ENCODE measurements around the gene CD8B2.
"Not testable (repeated sequence)": the region's sequence is repeated elsewhere in the genome, so short reads cannot be mapped to it uniquely, and the experiment has no call there.

The CD8B2 gene

DNA sequence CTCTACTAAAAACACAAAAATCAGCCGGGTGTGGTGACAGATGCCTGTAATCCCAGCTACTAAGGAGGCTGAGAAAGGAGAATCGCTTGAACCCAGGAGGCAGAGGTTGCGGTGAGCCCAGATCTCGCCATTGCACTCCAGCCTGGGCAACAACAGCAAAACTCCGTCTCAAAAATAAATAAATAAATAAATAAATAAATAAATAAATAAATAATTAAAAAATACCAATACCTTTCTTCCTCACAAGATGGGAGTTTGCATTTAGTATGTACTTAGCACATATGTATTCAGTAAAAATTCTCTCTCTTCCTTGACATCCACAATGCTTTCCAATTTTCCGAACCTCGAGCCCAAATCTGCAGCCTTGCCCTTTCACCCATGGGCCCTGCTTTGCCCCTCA is 13.2 kb downstream of the CD8B2 start:
- not testable (repeated sequence) for H3K4me3 ChIP-seq (ENCODE audit: low read length); H3K27me3 ChIP-seq (ENCODE audit: control insufficient read depth, insufficient read depth, low read length); H3K9me3 ChIP-seq (ENCODE audit: control insufficient read depth, low read depth, low read length); H3K9ac ChIP-seq (ENCODE audit: low read length); H3K36me3 ChIP-seq (ENCODE audit: control insufficient read depth, low read depth, low read length); H3K27ac ChIP-seq (ENCODE audit: low read length); H3K4me1 ChIP-seq (ENCODE audit: control insufficient read depth, low read depth, low read length)

DNA sequence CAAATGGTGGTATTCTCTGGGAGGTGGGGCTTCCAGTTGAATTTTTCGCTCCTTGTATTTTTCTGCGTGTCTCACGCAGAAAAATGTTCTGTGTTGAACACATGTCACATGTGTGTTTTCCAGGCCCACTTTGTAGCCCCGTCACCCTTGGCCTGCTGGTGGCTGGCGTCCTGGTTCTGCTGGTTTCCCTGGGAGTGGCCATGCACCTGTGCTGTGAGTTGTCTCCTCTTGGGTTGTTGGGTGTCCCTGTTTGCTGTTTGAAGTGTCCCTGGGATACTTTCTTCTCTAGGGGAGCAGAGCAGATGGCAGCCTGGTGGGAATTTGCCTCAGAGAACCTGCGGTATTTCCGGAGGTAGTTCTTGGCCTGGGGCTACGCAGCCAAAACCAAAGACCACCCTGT is 15.2 kb downstream of the CD8B2 start:
- H3K36me3 ChIP-seq (ENCODE audit: control insufficient read depth, low read depth, low read length), result not testable (repeated sequence)

DNA sequence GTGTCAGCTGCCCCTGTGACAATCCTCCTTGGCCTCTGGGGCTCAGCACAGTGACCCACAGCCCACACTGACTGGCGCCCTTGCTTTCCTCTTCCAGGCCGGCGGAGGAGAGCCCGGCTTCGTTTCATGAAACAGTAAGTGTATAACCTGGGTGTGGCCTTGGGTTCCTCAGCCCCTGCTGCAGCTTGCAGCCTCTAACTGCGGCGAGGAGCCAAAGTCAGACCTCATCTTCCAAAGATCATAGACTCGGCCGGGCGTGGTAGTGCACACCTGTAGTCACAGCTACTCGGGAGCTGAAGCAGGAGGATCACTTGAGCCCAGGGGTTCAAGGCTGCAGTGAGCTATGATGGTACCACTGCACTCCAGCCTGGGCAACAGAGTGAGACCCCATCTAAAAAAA is 17.0 kb downstream of the CD8B2 start:
- H3K4me1 ChIP-seq (ENCODE audit: control insufficient read depth, low read depth, low read length); H3K9ac ChIP-seq (ENCODE audit: low read length); H3K36me3 ChIP-seq (ENCODE audit: control insufficient read depth, low read depth, low read length); H3K27ac ChIP-seq (ENCODE audit: low read length); H3K9me3 ChIP-seq (ENCODE audit: control insufficient read depth, low read depth, low read length); H3K27me3 ChIP-seq (ENCODE audit: control insufficient read depth, insufficient read depth, low read length); H3K4me3 ChIP-seq (ENCODE audit: low read length): not testable (repeated sequence)

More for the DNA sequence above, 15.2 kb downstream of the CD8B2 start:
- not testable (repeated sequence) for H3K27me3 ChIP-seq (ENCODE audit: control insufficient read depth, insufficient read depth, low read length); H3K9ac ChIP-seq (ENCODE audit: low read length); H3K9me3 ChIP-seq (ENCODE audit: control insufficient read depth, low read depth, low read length); H3K4me3 ChIP-seq (ENCODE audit: low read length); H3K27ac ChIP-seq (ENCODE audit: low read length); H3K4me1 ChIP-seq (ENCODE audit: control insufficient read depth, low read depth, low read length)

DNA sequence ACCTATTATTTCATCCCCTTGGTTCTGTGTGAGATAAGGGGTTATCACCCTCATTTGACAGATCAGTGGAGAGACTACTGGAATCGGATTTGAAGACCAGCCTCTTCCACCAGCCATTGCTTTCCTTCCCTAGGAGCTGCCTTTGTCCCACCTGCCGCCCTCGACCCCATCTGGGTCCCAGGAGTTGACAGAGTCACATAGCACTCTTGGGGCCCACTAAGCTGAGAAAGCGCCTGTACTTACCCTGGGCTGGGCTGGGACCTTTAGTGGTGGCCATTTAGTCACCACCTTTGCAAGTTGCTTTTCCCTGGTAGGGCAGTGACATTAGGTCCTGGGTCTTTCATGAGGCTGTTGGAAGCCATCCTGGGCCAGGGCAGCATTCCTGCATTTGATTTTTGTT is 17.6 kb downstream of the CD8B2 start:
- not testable (repeated sequence) for H3K9me3 ChIP-seq (ENCODE audit: control insufficient read depth, low read depth, low read length); H3K9ac ChIP-seq (ENCODE audit: low read length); H3K27ac ChIP-seq (ENCODE audit: low read length); H3K4me3 ChIP-seq (ENCODE audit: low read length); H3K36me3 ChIP-seq (ENCODE audit: control insufficient read depth, low read depth, low read length); H3K27me3 ChIP-seq (ENCODE audit: control insufficient read depth, insufficient read depth, low read length); H3K4me1 ChIP-seq (ENCODE audit: control insufficient read depth, low read depth, low read length)

DNA sequence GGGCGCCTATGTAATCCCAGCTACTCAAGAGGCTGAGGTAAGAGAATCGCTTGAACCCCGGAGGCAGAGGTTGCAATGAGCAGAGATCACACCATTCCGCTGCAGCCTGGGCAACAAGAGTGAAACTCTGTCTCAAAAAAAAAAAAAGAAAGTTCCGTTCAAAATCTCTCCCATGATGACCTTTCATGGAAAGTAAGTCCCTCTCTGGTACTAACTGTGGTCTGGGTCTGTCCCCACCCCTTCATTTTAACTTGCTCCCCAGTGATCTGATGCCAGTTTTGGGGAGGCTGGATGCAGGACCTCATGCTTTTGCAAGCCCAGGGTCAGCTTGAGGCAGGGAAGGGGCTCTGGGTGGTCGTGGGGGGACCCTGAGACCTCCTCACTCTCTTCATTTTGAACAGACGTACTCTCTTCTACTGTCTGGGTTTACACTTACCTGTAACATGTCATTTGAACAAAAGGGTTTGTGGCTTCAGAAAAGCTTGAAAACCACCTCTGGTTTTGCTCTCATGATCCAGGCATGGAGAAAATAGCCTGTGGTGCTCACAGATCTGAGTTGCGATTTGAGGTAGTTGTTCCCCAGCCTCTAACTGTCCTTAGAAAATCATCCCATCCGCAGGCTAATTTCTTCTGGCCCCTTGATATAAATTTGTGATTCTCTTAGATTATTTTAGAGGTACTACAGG is 19.0 kb downstream of the CD8B2 start:
- not testable (repeated sequence) for H3K9ac ChIP-seq (ENCODE audit: low read length); H3K27me3 ChIP-seq (ENCODE audit: control insufficient read depth, insufficient read depth, low read length); H3K4me1 ChIP-seq (ENCODE audit: control insufficient read depth, low read depth, low read length); H3K27ac ChIP-seq (ENCODE audit: low read length); H3K9me3 ChIP-seq (ENCODE audit: control insufficient read depth, low read depth, low read length); H3K36me3 ChIP-seq (ENCODE audit: control insufficient read depth, low read depth, low read length); H3K4me3 ChIP-seq (ENCODE audit: low read length)

DNA sequence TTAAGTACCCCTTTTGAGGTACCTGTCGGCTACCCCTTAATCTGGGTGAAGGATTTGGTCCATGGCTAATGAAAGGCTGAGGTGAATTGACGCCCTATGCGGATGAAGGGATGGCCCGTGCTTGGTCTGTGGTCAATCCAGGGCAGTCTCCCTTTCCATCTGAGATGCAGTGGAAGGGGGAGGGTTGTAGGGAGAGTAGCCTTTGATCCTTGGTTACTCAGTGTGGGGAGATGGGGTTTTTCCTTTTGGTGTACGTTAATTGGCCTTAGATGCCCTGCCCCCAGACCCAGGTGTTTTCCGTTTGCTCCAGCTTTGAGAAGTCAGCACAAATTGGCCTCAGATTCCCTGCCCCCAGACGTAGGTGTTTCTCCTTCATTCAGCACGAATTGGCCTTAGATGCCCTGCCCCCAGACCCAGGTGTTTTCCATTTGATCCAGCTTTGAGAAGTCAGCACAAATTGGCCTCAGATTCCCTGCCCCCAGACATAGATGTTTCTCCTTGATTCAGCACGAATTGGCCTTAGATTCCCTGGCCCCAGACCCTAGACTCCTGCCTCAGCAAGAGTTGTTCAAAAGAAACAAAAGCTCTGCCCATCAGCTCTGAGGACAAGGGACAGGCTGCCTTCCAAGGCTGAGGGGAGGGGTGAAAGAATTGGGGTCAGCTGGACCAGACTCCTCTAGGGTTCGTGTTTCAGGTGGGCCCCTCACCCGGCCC is 21.7 kb downstream of the CD8B2 start:
- not testable (repeated sequence) for H3K27me3 ChIP-seq (ENCODE audit: control insufficient read depth, insufficient read depth, low read length); H3K9ac ChIP-seq (ENCODE audit: low read length); H3K4me3 ChIP-seq (ENCODE audit: low read length); H3K36me3 ChIP-seq (ENCODE audit: control insufficient read depth, low read depth, low read length); H3K4me1 ChIP-seq (ENCODE audit: control insufficient read depth, low read depth, low read length); H3K9me3 ChIP-seq (ENCODE audit: control insufficient read depth, low read depth, low read length); H3K27ac ChIP-seq (ENCODE audit: low read length)

DNA sequence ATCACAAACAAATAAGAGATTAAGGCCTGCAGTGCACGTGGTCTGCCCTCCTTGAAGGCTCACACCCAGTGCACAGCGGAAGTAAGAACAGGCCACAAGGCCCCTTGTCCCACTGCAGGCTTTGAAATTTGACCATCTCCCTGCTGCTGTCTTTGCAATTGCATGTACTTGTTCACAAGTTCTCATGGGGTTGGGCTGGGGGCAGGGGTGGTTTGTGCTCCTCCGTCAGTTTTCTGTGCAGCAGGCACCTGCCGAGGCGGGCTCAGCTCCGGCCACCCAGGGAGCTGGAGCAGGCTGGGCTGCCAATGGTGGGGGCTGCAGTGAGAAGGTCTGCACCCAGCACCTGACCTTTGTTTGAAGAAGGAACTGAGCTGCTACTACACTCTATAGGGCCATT is 22.2 kb downstream of the CD8B2 start:
- H3K4me1 ChIP-seq (ENCODE audit: control insufficient read depth, low read depth, low read length); H3K27ac ChIP-seq (ENCODE audit: low read length); H3K4me3 ChIP-seq (ENCODE audit: low read length); H3K36me3 ChIP-seq (ENCODE audit: control insufficient read depth, low read depth, low read length); H3K9me3 ChIP-seq (ENCODE audit: control insufficient read depth, low read depth, low read length); H3K27me3 ChIP-seq (ENCODE audit: control insufficient read depth, insufficient read depth, low read length); H3K9ac ChIP-seq (ENCODE audit: low read length): not testable (repeated sequence)

DNA sequence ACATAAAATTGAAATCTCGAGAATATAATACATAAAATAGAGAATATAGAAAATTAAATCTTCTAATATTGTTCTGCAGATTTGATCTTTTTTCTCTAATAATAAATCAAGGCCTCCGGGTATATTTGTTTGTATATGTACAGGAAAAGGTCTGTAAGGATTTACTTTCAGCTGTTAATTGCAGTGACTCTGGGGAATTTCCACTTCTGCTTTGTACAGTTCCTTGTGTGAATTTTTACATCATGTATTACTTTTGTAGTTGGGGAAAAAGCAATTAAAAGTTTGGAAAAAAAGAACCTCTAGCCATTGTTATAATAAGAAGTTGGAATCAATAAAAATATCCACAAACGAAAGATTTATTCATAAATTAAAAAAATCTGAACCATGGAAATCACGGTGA is 23.6 kb downstream of the CD8B2 start:
- H3K4me3 ChIP-seq (ENCODE audit: low read length); H3K27me3 ChIP-seq (ENCODE audit: control insufficient read depth, insufficient read depth, low read length); H3K36me3 ChIP-seq (ENCODE audit: control insufficient read depth, low read depth, low read length); H3K9ac ChIP-seq (ENCODE audit: low read length); H3K4me1 ChIP-seq (ENCODE audit: control insufficient read depth, low read depth, low read length); H3K9me3 ChIP-seq (ENCODE audit: control insufficient read depth, low read depth, low read length); H3K27ac ChIP-seq (ENCODE audit: low read length): not testable (repeated sequence)

DNA sequence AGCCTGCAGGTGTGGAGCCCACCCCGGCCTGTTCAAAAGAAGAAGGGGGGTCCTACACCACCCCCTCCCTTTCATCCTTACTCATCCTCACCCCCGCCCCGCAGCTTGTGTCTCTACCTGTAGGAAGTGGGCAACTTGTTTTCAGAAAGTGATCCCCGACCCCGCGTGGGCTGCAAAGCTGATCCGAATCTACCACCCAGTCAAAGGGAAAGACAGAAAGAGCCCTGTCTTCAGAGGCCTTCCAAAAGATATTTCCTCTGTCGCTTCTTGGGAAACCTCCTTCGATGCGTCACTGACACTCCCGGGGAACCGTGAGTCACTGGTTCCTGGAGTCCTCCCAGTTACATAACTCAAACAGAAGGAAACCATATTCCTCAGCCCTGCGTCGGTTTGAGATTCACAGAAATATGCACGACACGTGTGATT is 24.3 kb downstream of the CD8B2 start:
- not testable (repeated sequence) for H3K27ac ChIP-seq (ENCODE audit: low read length); H3K4me3 ChIP-seq (ENCODE audit: low read length); H3K9me3 ChIP-seq (ENCODE audit: control insufficient read depth, low read depth, low read length); H3K9ac ChIP-seq (ENCODE audit: low read length); H3K36me3 ChIP-seq (ENCODE audit: control insufficient read depth, low read depth, low read length); H3K4me1 ChIP-seq (ENCODE audit: control insufficient read depth, low read depth, low read length); H3K27me3 ChIP-seq (ENCODE audit: control insufficient read depth, insufficient read depth, low read length)

DNA sequence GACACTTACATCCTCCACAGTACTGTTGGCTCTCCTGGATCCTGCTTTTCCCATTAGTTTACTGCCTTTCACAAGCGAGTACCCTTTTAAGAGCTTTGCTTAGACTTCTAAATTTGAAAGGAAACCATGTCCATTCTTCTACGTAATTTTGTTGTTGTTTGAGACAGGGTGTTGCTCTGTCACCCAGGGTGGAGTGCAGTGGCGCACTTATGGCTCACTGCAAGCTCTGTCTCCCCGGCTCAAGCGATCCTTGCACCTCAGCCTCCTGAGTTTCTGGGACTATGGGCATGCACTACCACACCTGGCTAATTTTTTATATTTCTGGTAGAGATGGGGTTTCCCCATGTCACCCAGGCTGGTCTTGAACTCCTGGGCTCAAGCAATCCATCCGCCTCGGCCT is 24.8 kb downstream of the CD8B2 start:
- not testable (repeated sequence) for H3K9ac ChIP-seq (ENCODE audit: low read length); H3K27me3 ChIP-seq (ENCODE audit: control insufficient read depth, insufficient read depth, low read length); H3K27ac ChIP-seq (ENCODE audit: low read length); H3K4me3 ChIP-seq (ENCODE audit: low read length); H3K9me3 ChIP-seq (ENCODE audit: control insufficient read depth, low read depth, low read length); H3K4me1 ChIP-seq (ENCODE audit: control insufficient read depth, low read depth, low read length); H3K36me3 ChIP-seq (ENCODE audit: control insufficient read depth, low read depth, low read length)

DNA sequence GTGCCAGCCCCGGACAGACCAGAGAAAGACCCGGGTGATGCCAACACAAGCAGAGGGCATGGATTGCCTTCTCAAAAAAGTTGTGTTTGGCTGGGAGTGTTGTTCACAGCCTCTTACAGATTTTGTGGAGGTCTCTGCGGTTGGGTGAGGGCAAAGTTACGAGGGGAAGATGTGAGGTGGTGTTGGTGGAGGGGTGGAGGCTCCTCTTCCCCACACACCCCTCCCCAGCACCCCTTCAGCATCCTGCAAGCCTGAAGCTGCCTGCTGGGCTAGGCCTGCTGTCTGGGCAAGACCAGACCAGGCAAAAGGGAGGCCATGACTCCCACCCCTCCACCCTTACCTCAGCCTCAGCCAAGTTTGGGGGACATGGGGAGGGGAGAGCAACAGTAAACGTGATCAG is 26.2 kb downstream of the CD8B2 start:
- H3K9ac ChIP-seq (ENCODE audit: low read length); H3K4me3 ChIP-seq (ENCODE audit: low read length); H3K4me1 ChIP-seq (ENCODE audit: control insufficient read depth, low read depth, low read length); H3K27me3 ChIP-seq (ENCODE audit: control insufficient read depth, insufficient read depth, low read length); H3K9me3 ChIP-seq (ENCODE audit: control insufficient read depth, low read depth, low read length); H3K27ac ChIP-seq (ENCODE audit: low read length); H3K36me3 ChIP-seq (ENCODE audit: control insufficient read depth, low read depth, low read length): not testable (repeated sequence)

DNA sequence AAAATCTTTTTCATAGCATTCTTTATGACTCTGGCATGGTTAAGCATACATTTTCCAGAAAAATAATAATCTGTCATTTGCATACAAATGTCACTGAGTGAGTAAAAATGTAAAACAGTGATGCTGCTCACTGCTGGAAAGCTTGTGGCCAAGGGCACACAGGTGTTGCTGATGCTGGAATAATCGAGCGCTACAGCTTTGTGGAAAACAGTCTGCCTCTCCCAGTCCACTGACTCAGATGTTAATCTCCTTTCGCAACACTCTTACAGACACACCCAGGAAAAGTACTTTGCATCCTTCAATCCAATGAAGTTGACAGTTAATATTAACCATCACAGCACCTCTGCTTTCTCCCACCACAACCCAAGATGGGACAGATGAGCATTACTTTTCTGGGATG is 27.7 kb downstream of the CD8B2 start:
- not testable (repeated sequence) for H3K27me3 ChIP-seq (ENCODE audit: control insufficient read depth, insufficient read depth, low read length); H3K4me1 ChIP-seq (ENCODE audit: control insufficient read depth, low read depth, low read length); H3K36me3 ChIP-seq (ENCODE audit: control insufficient read depth, low read depth, low read length); H3K9ac ChIP-seq (ENCODE audit: low read length); H3K27ac ChIP-seq (ENCODE audit: low read length); H3K9me3 ChIP-seq (ENCODE audit: control insufficient read depth, low read depth, low read length); H3K4me3 ChIP-seq (ENCODE audit: low read length)

Data from iPS-18a (cell line).